HG03280 (cell line): ENCODE results near the gene XPO6.
"Not testable (repeated sequence)": the region's sequence is repeated elsewhere in the genome, so short reads cannot be mapped to it uniquely, and the experiment has no call there.

Source experiments
- ATAC-seq: cut with Tn5 transposase; IDR thresholded peaks from one replicate; pipeline ENCODE4 v1.9.1; 2021; ENCODE audit warnings: mild to moderate bottlenecking, moderate library complexity; ENCODE audit not compliant: unreplicated experiment

XPO6 gene, protein sequence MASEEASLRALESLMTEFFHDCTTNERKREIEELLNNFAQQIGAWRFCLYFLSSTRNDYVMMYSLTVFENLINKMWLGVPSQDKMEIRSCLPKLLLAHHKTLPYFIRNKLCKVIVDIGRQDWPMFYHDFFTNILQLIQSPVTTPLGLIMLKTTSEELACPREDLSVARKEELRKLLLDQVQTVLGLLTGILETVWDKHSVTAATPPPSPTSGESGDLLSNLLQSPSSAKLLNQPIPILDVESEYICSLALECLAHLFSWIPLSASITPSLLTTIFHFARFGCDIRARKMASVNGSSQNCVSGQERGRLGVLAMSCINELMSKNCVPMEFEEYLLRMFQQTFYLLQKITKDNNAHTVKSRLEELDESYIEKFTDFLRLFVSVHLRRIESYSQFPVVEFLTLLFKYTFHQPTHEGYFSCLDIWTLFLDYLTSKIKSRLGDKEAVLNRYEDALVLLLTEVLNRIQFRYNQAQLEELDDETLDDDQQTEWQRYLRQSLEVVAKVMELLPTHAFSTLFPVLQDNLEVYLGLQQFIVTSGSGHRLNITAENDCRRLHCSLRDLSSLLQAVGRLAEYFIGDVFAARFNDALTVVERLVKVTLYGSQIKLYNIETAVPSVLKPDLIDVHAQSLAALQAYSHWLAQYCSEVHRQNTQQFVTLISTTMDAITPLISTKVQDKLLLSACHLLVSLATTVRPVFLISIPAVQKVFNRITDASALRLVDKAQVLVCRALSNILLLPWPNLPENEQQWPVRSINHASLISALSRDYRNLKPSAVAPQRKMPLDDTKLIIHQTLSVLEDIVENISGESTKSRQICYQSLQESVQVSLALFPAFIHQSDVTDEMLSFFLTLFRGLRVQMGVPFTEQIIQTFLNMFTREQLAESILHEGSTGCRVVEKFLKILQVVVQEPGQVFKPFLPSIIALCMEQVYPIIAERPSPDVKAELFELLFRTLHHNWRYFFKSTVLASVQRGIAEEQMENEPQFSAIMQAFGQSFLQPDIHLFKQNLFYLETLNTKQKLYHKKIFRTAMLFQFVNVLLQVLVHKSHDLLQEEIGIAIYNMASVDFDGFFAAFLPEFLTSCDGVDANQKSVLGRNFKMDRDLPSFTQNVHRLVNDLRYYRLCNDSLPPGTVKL

GRCh38 chr16:28211758-28212531, at the start of gene XPO6:
Gene XPO6 (minus strand): TSS chr16:28211965. CDS start chr16:28211368, 597 bp downstream.
- ATAC-seq, result peak; percentile 78

DNA sequence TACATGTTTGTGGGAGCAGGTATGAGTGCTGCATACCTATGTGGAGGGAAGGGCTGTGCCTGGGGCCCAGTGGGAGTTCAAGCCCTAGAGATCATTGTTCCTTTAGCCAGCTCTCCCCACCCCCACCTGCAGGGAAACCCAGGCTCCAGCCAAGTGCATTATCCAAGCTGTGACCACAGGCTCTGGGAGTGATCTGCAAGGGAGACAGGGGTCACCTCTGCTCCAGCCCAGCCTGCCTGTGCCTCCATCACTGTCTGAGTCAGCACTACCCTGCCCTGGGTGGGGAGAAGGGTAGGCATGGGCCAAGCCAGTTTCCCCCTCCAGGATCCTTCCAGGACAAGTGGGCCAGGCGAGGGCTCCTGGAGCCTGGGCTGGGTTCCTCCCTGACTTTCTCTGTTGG, 48.4 kb upstream of the XPO6 start:
- no peak for ATAC-seq

DNA sequence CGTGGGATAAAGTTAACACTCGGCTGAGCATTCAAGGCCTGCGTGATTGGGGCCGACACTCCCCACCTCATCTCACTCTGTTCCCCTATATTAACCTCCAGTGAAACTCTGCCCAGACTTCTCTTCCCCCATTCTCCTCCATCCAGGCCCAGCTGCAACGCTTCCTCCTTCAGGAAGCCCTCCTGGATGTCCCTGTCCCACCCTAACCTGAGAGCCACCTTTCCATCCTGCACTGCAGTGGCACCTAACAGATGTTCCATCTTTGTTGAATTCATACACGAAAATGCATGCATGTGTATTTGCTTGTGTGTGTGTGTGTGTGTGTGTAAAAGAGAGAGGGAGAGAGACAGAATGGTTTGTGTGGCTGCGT, 48.0 kb upstream of the XPO6 start:
- no peak for ATAC-seq

GRCh38 chr16:28259091-28259780, 47.5 kb upstream of the XPO6 start:
- no peak for ATAC-seq

DNA sequence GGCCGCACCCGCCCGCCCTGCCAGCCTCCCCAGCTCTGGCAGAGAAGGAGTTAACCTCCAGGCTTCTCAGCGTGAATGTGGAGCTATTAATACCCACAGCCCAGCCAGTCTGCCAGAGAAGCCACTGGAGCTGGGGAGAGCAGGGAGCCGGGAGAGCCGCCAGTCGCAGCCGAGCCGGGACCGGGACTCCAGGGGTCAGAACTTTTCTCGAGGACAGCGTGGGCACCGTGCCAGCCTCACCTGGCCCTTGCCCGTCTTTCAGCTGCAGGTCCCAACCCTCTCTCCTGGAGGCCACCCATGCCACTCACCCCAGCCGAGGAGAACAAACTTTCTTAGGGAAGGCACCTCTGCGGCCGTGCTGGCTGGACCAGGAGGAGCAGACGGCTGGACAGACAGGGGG, 46.8 kb upstream of the XPO6 start:
- ATAC-seq, result no peak

DNA sequence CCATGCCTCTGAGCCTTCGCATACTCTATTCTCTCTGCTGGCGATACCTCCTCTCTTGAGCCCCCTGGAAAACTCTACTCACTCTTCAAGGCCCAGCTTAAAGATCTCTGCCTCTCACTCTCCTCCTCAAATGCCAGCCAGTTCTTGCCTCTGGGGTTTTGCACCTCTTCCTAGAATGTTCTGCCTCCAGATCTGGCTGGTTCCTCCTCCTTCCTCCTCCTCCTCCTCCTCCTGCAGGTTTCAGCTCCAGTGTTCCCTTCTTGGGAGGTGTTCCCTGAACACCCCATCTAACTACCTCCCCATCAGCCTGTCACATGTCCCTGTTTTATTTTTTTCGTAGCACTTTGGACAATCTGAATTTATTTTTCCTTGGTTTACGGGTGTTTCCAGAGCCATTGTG, 45.5 kb upstream of the XPO6 start:
- ATAC-seq, result no peak

DNA sequence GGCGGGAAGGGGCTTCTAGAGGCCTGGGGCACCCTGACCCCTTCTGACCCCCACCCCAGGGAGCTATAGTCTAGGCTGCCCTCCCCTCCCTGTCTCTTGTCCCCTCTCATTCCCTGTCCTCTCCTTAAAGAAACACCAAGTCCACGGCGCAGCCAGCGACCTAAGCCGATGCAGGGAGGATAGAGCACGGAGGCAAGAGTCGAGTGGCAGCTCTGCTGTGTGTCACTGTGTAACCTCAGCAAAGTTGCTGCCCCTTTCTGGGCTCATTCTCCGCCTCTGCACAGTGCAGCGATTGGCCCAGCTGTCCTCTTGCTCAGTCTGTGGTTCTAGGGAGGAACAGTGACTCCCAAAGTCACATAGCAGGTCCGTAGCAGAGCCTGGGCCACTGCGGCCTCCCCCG, 44.1 kb upstream of the XPO6 start:
- no peak for ATAC-seq

GRCh38 chr16:28254158-28254557, 42.4 kb upstream of the XPO6 start:
- no peak for ATAC-seq

DNA sequence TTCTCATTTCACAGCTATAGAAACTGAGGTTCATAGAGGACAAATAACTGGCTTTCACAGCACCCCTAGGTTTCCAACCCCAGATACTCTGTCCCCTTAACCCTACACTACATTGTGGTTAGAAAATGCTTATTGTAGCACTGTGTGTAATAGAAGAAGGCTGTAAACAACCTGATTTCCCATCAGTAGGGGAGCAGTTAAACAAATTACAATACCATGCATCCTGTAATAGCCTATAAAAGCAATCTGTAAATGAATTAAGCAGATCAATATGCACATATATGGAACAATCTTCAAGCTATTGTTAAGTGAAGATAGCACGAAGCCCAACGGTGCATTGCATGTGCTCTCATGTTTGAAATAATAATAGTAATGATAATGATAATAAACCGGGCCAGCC, 39.2 kb upstream of the XPO6 start:
- no peak for ATAC-seq

GRCh38 chr16:28249483-28249882, 37.7 kb upstream of the XPO6 start:
- not testable (repeated sequence) for ATAC-seq

- ATAC-seq, result no peak
Measured at GRCh38 chr16:28241924-28242323, 30.2 kb upstream of the XPO6 start.

GRCh38 chr16:28237754-28238357, 26.1 kb upstream of the XPO6 start:
- no peak for ATAC-seq

GRCh38 chr16:28231763-28232162, 20.0 kb upstream of the XPO6 start:
- no peak for ATAC-seq

- not testable (repeated sequence) for ATAC-seq
Measured at GRCh38 chr16:28223909-28224308, 12.1 kb upstream of the XPO6 start.

DNA sequence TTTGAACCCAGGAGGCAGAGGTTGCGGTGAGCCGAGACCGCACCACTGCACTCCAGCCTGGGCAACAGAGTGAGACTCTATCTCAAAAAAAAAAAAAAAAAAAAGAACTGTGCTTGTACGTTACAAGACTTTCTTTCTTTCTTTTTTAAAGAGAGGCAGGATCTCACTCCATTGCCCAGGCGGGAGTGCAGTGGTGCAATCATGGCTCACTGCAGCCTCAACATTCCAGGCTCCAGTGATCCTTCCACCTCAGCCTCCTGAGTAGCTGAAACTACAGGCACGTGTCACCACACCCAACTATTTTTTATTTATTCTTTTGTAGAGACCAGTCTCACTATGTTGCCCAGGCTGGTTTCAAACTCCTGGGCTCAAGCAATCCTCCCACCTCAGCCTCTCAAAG, 8.0 kb upstream of the XPO6 start:
- ATAC-seq, result not testable (repeated sequence)

DNA sequence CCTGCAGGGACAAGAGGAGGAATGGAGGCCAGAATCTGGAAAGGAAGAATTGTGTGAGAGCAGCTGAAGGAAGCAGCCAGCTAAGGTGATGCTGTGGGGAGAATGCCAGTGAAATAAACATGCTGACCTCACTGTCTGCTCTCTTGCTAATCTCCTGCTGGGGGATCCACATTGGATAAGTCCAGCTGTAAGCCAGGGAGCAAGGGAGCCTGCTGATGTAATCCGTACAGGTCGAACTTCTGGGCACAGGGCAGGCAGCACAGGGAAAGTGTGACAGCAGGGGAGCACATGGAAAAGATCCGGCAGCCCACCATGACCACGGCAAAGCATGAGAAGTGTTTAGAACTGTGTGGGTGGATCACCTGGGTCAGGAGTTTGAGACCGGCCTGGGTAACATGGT, 7.5 kb upstream of the XPO6 start:
- ATAC-seq, result no peak

DNA sequence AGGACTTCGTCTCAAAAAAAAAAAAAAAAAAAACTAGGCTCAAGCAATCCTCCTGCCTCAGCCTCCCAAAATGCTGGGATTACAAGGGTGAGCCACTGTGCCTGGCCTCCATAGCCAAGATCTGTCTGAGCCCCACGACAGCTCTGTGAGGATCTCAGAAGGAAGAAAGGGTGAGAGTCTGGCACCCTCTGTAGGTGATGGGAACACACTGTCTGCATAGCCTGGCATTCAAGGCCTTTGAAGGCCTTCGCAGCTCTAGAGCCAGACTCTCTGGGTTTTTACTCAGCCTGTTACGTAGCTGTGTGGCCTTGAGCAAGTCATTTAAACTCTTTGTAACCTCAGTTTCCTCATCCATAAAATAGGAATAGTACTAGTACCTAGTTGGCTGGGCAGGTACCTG, 6.3 kb upstream of the XPO6 start:
- ATAC-seq, result no peak

DNA sequence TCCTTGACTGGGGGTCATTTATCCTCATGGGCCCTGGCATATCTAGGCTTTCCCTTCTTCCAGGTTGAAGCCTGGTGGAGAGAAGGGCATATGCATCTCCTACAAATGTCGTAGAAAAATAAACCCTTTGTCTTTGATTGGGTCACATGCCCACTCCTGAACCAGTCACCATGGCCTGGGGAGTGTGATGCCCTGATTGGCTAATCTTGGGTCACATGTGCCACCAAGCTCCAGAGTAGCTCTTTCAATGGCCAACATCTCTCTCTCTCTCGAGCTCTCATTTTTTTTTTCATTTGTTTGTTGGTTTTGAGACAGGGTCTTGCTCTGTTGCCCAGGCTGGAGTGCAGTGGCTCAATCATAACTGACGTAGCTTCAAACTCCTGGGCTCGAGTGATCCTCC, 5.6 kb upstream of the XPO6 start:
- ATAC-seq, result no peak

GRCh38 chr16:28213396-28213795, 1.6 kb upstream of the XPO6 start:
- no peak for ATAC-seq

DNA sequence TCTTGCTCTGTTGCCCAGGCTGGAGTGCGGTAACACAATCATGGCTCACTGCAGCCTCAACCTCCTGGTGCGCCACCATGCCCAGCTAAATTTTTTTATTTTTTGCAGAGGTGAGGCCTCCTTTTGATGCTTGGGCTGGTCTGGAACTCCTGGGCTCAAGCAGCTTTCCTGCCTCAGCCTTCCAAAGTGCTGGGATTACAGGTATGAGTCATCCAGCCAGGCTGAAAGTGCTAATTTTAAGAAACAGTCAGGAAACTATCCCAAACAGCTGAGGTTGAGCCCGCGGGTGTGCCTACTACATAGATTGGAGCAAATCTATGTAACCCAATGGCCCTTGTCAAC, 738 bp upstream of the XPO6 start:
- ATAC-seq, result no peak
